Stimulated activated CD8-positive, alpha-beta memory T cell treated with anti-CD3 and anti-CD28 coated beads, Interleukin-4, amount 100 ng/mL, for 24 hours (primary cell): ENCODE measurements around the gene PPY.
"Not testable (repeated sequence)": the region's sequence is repeated elsewhere in the genome, so short reads cannot be mapped to it uniquely, and the experiment has no call there.

Experiments
- DNase-seq: peaks from one replicate; pipeline ENCODE4 v3.0.0-alpha.2; 2020; ENCODE audit warnings: low read depth

PPY gene

GRCh38 chr17:43962479-43962878 lies 20.2 kb upstream of the PPY start:
- DNase-seq, result no peak

DNA sequence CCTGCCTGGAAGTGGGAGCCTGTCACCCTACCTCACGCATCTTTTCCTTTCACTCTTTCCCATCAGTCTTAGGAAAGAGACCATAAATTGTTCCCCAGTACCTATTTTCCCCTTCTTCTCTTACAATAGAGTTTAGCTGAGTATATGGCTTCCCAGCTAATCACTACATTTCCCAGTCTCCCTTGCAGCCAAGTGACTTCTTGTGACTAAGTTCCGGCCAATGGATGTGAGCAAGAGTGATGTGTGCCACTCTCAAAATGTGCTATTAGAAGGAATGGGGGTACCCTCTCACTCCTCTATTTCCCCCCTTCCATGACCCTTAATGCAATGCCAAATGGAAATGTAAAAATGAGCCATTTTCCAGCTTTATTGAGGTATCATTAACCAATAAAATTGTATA lies 19.7 kb upstream of the PPY start:
- DNase-seq, result no peak

- not testable (repeated sequence) for DNase-seq
Measured at GRCh38 chr17:43961292-43961691, 19.0 kb upstream of the PPY start.

DNA sequence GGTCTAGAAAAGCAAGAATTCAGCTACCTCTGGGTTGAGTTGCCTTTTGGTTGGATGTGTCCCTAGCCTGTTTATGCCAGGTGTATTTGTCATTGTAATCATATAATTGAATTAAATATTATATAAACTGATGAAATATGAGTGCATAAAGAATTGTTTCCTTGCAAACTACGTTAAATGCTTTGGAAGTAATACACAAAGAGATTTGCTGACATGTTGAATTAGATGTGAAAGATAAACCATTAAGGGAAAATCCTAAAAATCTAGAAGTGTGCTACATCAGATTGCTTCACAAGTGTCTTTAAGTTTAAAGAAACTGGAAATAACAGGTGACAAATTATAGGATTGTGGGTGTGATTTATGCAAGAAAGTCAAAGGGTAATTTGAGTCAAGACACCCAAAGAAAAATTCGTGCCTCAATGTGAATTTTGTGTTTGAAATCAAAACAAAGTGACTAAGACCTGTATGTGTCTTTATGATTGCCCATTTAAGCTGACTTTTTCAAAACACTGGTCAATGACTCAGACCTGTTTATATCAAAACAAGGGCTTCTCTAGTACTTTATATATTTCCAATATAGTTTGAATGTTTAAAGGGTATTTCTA lies 16.6 kb upstream of the PPY start:
- DNase-seq, result no peak

GRCh38 chr17:43956222-43956621 lies 13.9 kb upstream of the PPY start:
- DNase-seq, result no peak

GRCh38 chr17:43953746-43954145 lies 11.5 kb upstream of the PPY start, which contains the start of gene PYY:
Gene PYY, minus strand, starts transcription at chr17:43953940. Its CDS starts 457 bp downstream, at chr17:43953483.
- DNase-seq, result no peak

DNA sequence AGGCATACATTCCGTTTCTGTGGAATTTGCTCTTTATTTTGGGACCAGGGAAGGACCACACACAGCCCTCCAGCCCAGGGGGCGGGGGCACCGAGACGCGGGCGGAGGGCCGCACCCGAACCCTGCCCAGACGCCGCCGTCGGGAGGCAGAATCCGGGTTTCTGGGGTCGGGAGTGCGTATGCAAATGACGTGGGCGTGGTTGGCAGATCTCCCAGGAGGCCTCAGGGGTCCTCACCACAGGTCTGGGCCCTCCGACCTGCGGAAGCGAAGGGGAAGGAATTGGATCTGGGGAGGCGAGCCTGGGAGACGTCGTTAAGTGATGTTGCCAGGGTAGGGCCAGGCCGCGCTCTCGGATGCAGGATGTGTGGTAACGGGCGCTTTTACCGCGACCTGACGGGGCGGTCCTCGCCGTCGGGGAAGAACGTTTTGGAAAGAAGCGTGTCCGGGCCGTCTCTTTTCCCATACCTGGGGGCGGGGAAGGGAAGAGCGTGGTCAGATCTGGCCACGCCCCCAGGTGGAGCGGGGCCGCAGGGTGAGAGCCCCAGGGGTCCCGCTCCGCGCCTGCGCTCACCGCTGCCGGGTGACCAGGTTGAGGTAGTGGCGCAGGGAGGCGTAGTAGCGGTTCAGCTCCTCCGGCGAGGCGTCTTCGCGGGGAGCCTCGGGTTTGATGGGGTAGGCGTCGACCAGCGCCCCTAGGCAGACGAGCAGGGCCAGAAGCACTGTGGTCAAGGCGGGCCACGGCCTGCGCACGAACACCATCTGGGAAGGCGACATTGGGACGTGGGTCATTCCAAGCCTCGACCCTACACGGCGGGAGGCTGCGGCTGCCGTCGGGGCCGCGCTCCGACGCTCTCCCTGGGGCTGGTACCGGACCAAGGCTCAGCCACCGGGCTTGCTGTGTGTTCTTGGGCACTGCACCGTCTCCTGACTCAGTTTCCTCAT lies 10.7 kb upstream of the PPY start:
- DNase-seq, result no peak

DNA sequence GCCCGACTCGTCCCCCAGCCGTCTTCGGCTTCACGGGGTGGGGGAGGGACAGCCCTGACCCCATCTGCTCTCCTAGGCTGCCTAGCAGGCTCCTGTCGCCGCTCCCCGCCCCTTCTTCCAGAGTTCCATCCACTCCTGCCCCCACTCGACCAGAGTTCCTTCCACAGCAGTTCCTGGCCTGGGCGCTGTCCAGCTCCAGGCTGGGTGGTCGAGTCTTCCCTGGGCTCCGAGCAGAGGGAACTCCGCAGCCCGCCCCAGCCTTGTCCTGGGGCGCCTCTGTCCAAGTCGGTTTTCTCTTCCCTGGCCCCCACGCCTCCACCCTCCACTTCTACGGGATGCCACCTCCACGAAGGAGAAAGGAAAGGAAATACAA lies 10.1 kb upstream of the PPY start:
- DNase-seq, result no peak

DNA sequence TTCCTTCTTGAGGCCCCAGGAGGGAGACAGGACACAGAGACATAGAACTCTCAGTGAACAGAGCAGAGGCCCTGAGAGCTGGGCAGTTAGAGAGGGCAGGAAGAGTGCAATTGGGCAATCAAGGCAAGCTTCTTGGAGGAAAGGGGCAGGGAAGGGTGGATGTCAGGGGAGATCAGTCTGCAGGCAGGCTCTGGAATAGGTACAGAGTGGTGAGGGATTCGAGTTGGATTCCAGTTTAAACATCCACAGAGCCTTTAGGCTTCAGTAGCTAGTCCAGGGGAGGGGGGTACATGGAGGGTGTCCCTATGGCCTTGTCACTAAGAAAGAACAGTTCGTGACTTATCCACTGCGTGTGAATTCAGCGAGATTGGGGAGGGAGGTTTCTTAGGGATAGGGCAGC lies 9.5 kb upstream of the PPY start:
- no peak for DNase-seq

GRCh38 chr17:43950554-43950953 lies 8.3 kb upstream of the PPY start:
- no peak for DNase-seq

DNA sequence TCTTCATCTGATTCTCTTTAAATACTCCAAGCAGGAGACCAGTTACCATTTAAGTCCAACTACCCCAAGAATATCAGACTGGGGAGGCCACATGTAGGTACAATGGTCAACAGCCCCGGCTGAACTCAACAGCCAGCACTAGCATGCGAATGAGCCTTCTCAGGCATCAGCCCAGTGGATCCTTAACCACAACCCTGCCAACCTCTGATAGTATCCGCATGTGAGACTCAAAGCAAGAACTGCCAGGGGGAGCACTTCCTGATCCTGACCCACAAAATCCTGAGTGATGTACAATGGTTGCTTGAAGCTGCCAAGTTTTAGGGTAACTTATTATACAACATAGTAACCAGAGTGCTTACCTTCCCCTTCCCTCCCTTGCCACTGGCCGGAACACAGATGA lies 7.5 kb upstream of the PPY start:
- DNase-seq, result no peak

- no peak for DNase-seq
Measured at GRCh38 chr17:43946781-43947180, 4.5 kb upstream of the PPY start.

DNA sequence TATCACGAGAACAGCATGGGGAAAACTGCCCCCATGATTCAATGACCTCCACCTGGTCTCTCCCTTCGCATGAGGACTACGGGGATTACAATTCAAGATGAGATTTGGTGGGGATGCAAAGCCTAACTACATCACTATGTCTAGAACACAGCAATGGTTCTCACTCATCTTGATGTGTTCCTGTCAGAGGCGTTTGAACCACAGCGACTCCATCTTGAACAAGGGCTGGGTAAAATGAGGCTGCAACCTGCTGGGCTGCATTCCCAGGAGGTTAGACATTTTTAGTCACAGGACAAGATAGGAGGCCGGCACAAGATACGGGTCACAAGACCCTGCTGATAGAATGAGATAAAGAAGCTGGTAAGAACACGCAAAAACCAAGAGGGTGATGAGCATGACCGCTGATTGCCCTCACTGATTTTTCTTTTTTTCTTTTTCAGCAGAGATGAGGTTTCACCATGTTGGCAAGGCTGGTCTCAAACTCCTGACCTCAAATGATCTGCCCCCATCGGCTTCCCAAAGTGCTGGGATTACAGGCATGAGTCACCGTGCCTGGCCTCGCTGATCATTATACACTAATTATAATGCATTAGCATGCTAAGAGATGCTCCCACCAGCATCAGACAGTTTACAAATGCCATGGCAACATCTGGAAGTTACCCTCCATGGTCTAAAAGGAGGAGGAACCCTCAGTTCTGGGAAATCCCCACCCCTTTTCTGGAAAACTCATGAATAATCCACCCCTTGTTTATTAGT lies 3.0 kb upstream of the PPY start:
- DNase-seq, result no peak

- DNase-seq, result no peak
Measured at GRCh38 chr17:43940630-43941029, 1.6 kb downstream of the PPY start.

- no peak for DNase-seq
Measured at GRCh38 chr17:43939886-43940285, 2.4 kb downstream of the PPY start.

- DNase-seq, result not testable (repeated sequence)
Measured at GRCh38 chr17:43939452-43939851, 2.8 kb downstream of the PPY start.

DNA sequence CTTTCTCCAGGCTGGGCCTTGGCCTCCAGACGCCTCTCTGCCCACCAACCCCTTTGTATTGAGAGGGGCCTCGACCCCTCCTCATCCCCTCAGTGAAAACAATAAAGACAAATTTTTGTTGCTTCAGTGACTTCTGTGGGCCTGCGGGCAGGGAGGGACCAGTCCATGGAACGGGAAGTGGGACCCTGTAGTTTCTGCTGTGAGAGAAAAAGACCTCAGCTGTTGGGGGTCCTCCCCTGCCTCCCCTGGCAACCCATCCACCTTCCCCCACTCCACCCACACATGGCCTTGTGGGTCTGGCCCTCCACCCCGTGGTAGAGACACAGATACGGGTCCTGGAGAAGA lies 3.5 kb downstream of the PPY start:
- no peak for DNase-seq

DNA sequence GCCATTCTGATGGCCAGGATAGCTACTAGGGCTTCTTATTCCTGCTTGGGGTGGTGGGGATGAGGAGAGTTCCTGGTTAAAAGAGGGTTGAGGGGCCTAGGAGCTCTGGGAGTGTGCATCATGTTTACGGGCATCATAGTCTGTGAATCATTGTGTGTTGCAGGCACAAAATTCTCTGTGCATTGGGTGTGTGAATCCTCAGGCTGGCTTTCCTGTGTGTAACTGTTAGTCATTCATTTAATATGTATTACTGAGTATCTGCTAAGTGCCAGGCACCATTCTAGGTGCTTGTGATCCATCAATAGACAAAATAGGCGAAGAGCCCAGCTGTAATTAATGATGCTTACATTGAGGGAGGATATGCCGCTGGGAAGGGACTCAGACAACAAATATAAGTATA lies 5.8 kb downstream of the PPY start:
- DNase-seq, result no peak

DNA sequence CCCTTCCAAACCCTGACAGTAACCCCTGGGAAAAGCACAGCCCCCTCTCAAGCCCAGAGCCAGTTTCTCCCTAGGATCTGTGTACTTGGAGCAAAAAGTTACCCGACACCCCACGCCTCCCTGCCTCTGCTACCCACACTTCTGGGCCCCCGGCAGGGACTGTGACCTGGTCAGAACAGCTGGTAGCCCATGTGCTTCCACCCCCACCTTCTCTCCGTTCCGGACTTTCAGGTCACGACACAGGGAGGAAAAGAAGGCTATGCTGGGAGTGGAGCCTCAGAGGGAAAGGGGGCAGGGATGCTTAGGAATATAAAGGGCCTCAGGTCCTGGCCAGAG lies 6.4 kb downstream of the PPY start:
- no peak for DNase-seq

- no peak for DNase-seq
Measured at GRCh38 chr17:43935204-43935925, 6.9 kb downstream of the PPY start.

GRCh38 chr17:43932923-43933322 lies 9.4 kb downstream of the PPY start:
- DNase-seq, result no peak

GRCh38 chr17:43932357-43932756 lies 9.9 kb downstream of the PPY start:
- no peak for DNase-seq
